Left ventricle myocardium superior (tissue), 1 donor: Measurements from ENCODE around the gene WWC1. TPM values are rescaled to one million over a fixed set of nuclear protein-coding genes. Genes with fewer than 3 reads are reported as not detected.

Source experiments
- ATAC-seq: fragments of 200-7000 bp; cut with Tn5 transposase; one replicate; pipeline ENCODE4 v1.9.1; 2020; ENCODE audit warnings: mild to moderate bottlenecking, moderate library complexity
- DNase-seq: peaks from one replicate; pipeline ENCODE4 v3.0.0-alpha.2; 2020
- intact Hi-C: fragments of 100-400 bp; cut with micrococcal nuclease; formaldehyde crosslinking; loops from one replicate; pipeline ENCODE4 v1.11.0; 2022
- total RNA-seq: library from RNA; stranded (reverse); fragmentation: NEBNext Ultra II Directional; extraction: Animal tissue kit (Norgen Biotek cat#: 25700); gene quantifications from one replicate; pipeline ENCODE4 v1.2.1, GENCODE V29; 2021
- donor health status: DM: no; HTN: yes; CAD: no; lungs with severe emphysema.

The WWC1 gene
- total RNA-seq, 1 donor from 2014 or later: 4.3 TPM

GRCh38 chr5:168502563-168503237 is 211.3 kb downstream of the WWC1 start:
- intact Hi-C loops: no loop called here
- DNase-seq: no peak
- no peak for ATAC-seq

GRCh38 chr5:168513861-168514428 is 222.5 kb downstream of the WWC1 start:
- no peak for ATAC-seq
- intact Hi-C loops: no loop called here
- no peak for DNase-seq

Other genes starting within 250 kb of the WWC1 start
- 42.3 TPM for gene RARS1, start 194.8 kb downstream of the WWC1 start, total RNA-seq
- gene FBLL1, start 237.7 kb downstream of the WWC1 start, total RNA-seq: not detected